H9 (cell line): ENCODE results near the gene MACIR. TPM values are rescaled to one million over a fixed set of nuclear protein-coding genes. Genes with fewer than 3 reads are reported as not detected.

Source experiments
- DNase-seq: peaks from one replicate; pipeline ENCODE4 v3.0.0-alpha.2; 2017
- H2AFZ ChIP-seq: one replicate; pipeline ENCODE4 v1.6.1; 2013; ENCODE audit warnings: mild to moderate bottlenecking, low read length, control low read depth, moderate library complexity
- H2AK5ac ChIP-seq: 2 replicates; pipeline ENCODE4 v1.6.1; 2013; ENCODE audit warnings: low read length, control low read depth, mixed read lengths; ENCODE audit not compliant: insufficient read length
- H2BK120ac ChIP-seq: one replicate; pipeline ENCODE4 v1.6.1; 2013; ENCODE audit warnings: low read depth, mild to moderate bottlenecking, low read length, control low read depth, inconsistent platforms; ENCODE audit not compliant: poor library complexity, severe bottlenecking
- H2BK12ac ChIP-seq: 2 replicates; pipeline ENCODE4 v1.6.1; 2013; ENCODE audit warnings: low read length, control low read depth, mixed read lengths, low read depth; ENCODE audit not compliant: insufficient read length
- H2BK15ac ChIP-seq: 2 replicates; pipeline ENCODE4 v1.6.1; 2013; ENCODE audit warnings: low read depth, low read length, control low read depth
- H2BK20ac ChIP-seq: one replicate; pipeline ENCODE4 v1.6.1; 2013; ENCODE audit warnings: low read depth, mild to moderate bottlenecking, low read length, control low read depth, inconsistent platforms; ENCODE audit not compliant: poor library complexity, severe bottlenecking
- H2BK5ac ChIP-seq: 2 replicates; pipeline ENCODE4 v1.6.1; 2013; ENCODE audit warnings: low read length, control low read depth, mixed read lengths; ENCODE audit not compliant: insufficient read length
- H3K14ac ChIP-seq: 2 replicates; pipeline ENCODE4 v1.6.1; 2013; ENCODE audit warnings: low read length, control low read depth; ENCODE audit not compliant: insufficient read depth
- H3K18ac ChIP-seq: 2 replicates; pipeline ENCODE4 v1.6.1; 2013; ENCODE audit warnings: low read depth, mild to moderate bottlenecking, mixed read lengths, low read length, control low read depth; ENCODE audit not compliant: insufficient read length
- H3K23ac ChIP-seq: 2 replicates; pipeline ENCODE4 v1.6.1; 2013; ENCODE audit warnings: low read length, control low read depth, mixed read lengths, low read depth; ENCODE audit not compliant: insufficient read length
- H3K23me2 ChIP-seq: 2 replicates; pipeline ENCODE4 v1.6.1; 2013; ENCODE audit warnings: low read depth, mild to moderate bottlenecking, mixed read lengths, low read length, control low read depth; ENCODE audit not compliant: insufficient read length, poor library complexity, severe bottlenecking
- H3K27ac ChIP-seq: 2 replicates; pipeline ENCODE4 v1.5.1; 2013; ENCODE audit warnings: low read length, control low read depth, mixed read lengths, low read depth; ENCODE audit not compliant: insufficient read length
- H3K27me3 ChIP-seq: 2 replicates; pipeline ENCODE4 v1.6.1; 2013; ENCODE audit warnings: low read length, control low read depth, inconsistent platforms; ENCODE audit not compliant: insufficient read depth
- H3K4ac ChIP-seq: 2 replicates; pipeline ENCODE4 v1.6.1; 2013; ENCODE audit warnings: low read depth, mild to moderate bottlenecking, control low read depth, inconsistent platforms, low read length, moderate library complexity
- H3K4me1 ChIP-seq: 2 replicates; pipeline ENCODE4 v1.6.1; 2013; ENCODE audit warnings: low read length, control low read depth, inconsistent platforms; ENCODE audit not compliant: insufficient read depth
- H3K4me2 ChIP-seq: 2 replicates; pipeline ENCODE4 v1.6.1; 2013; ENCODE audit warnings: low read length, control low read depth, mixed read lengths; ENCODE audit not compliant: insufficient read length, insufficient read depth
- H3K56ac ChIP-seq: 2 replicates; pipeline ENCODE4 v1.6.1; 2013; ENCODE audit warnings: low read depth, mild to moderate bottlenecking, mixed read lengths, low read length, control low read depth; ENCODE audit not compliant: insufficient read length
- H3K79me1 ChIP-seq: 2 replicates; pipeline ENCODE4 v1.6.1; 2013; ENCODE audit warnings: low read depth, mild to moderate bottlenecking, moderate library complexity, low read length, control low read depth, inconsistent platforms; ENCODE audit not compliant: insufficient read depth, poor library complexity, severe bottlenecking
- H3K79me2 ChIP-seq: 2 replicates; pipeline ENCODE4 v1.6.1; 2013; ENCODE audit warnings: low read length, control low read depth, inconsistent platforms; ENCODE audit not compliant: insufficient read depth
- H3K9ac ChIP-seq: 2 replicates; pipeline ENCODE4 v1.6.1; 2013; ENCODE audit warnings: low read length, control low read depth, mixed read lengths; ENCODE audit not compliant: insufficient read length; ENCODE audit errors: extremely low read depth
- H3K9me3 ChIP-seq: one replicate; pipeline ENCODE4 v1.6.1; 2013; ENCODE audit warnings: low read depth, low read length, inconsistent platforms; ENCODE audit not compliant: control insufficient read depth
- H3T11ph ChIP-seq: one replicate; pipeline ENCODE4 v1.6.1; 2013; ENCODE audit warnings: mild to moderate bottlenecking, low read length, control low read depth, inconsistent platforms
- H4K20me1 ChIP-seq: one replicate; pipeline ENCODE4 v1.6.1; 2013; ENCODE audit not compliant: control insufficient read depth, insufficient read length, insufficient read depth
- H4K5ac ChIP-seq: 2 replicates; pipeline ENCODE4 v1.6.1; 2013; ENCODE audit warnings: low read depth, mild to moderate bottlenecking, mixed read lengths, low read length, control low read depth; ENCODE audit not compliant: insufficient read length
- H4K8ac ChIP-seq: replicated peaks from 2 replicates; pipeline ENCODE4 v1.6.1; 2013; ENCODE audit warnings: low read length, control low read depth, mixed read lengths, low read depth; ENCODE audit not compliant: insufficient read length
- H4K91ac ChIP-seq: 2 replicates; pipeline ENCODE4 v1.6.1; 2013; ENCODE audit warnings: low read depth, mild to moderate bottlenecking, moderate library complexity, mixed read lengths, low read length, control low read depth; ENCODE audit not compliant: insufficient read length
- H3K27ac Mint-ChIP-seq, 3 experiments: 2 replicates in 2 of 3; 3 replicates in 1 of 3; pipeline ENCODE4 v1.8.0; 2020 to 2021; ENCODE audit warnings: mixed read lengths in 3 of 3, mild to moderate bottlenecking in 1 of 3, moderate library complexity in 1 of 3
- H3K27me3 Mint-ChIP-seq: 2 replicates; pipeline ENCODE4 v1.8.0; 2021; ENCODE audit warnings: low read depth, mild to moderate bottlenecking, moderate library complexity, mixed read lengths
- H3K36me3 Mint-ChIP-seq, 3 experiments: 2 replicates in 2 of 3; 3 replicates in 1 of 3; pipeline ENCODE4 v1.8.0; 2020 to 2021; ENCODE audit warnings: low read depth in 3 of 3, mixed read lengths in 3 of 3; ENCODE audit not compliant: insufficient read depth in 1 of 3
- H3K4me1 Mint-ChIP-seq, 2 experiments: 2 replicates each; pipeline ENCODE4 v1.8.0; 2020; ENCODE audit warnings: mixed read lengths in 2 of 2
- H3K4me3 Mint-ChIP-seq, 2 experiments: 2 replicates in 1 of 2; 3 replicates in 1 of 2; pipeline ENCODE4 v1.8.0; 2020 to 2021; ENCODE audit warnings: mild to moderate bottlenecking in 2 of 2, mixed read lengths in 2 of 2, moderate library complexity in 1 of 2
- H3K9me3 Mint-ChIP-seq, 2 experiments: 2 replicates in 1 of 2; 3 replicates in 1 of 2; pipeline ENCODE4 v1.8.0; 2020; ENCODE audit warnings: mild to moderate bottlenecking in 2 of 2, mixed read lengths in 2 of 2, moderate library complexity in 1 of 2
- total RNA-seq: library from RNA; stranded (reverse); gene quantifications from 2 replicates; pipeline ENCODE4 v1.2.1, GENCODE V29; 2021
- TF ChIP-seq, protein P1 (sequence below): fragments of 200-600 bp; sonication (generic); conservative IDR thresholded peaks from 3 replicates; pipeline ENCODE4 v1.8.0; 2021; ENCODE audit warnings: antibody characterized with exemption, mild to moderate bottlenecking

The MACIR gene
- total RNA-seq, 1 experiment from 2014 or later, result 11.7 TPM

DNA sequence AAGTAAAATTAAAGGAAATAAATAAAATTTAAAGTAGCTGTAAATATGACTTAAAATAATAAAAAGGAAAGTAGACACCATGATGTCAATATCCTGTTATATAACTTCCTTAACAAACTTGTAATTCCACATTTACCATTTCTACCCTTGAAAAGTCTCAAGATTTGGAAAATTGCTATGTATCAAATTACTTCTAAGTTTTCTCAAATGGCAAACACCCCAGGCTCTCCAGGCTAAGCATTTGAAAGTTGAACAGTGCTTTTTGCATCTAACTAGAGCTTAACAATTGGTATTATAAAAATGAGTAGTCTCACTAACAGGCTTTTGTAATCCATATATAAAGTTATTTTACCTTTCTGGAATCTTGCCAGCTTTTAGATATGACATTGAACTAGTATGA lies 41.5 kb upstream of the MACIR start:
- H3K14ac ChIP-seq, result no peak overlapping the region
- no peak overlapping the region for H2AFZ ChIP-seq
- no peak overlapping the region for H3K4me2 ChIP-seq
- Mint-ChIP-seq H3K27ac (no peak overlapping the region), H3K4me1 (peaks cover 3 to 6% of the 10 kb centered on the region in 2 experiments; a peak in 3 of 4 replicates), H3K4me3 (no peak overlapping the region), H3K27me3 (no peaks in the 10 kb centered on the region), H3K9me3 (peaks cover 5% of the 10 kb centered on the region in 2 experiments; a peak in 2 of 5 replicates), H3K36me3 (peaks cover 0 to 2% (median 1%) of the 10 kb centered on the region in 3 experiments; a peak in 2 of 7 replicates)
- no peak overlapping the region for H3K56ac ChIP-seq
- no peak overlapping the region for H3K4ac ChIP-seq
- H3K27ac ChIP-seq, result no peak overlapping the region
- no peaks in the 10 kb centered on the region for H3K23me2 ChIP-seq
- no peak overlapping the region for H3T11ph ChIP-seq
- no peak overlapping the region for H3K23ac ChIP-seq
- H3K9me3 ChIP-seq, result no peaks in the 10 kb centered on the region
- no peak overlapping the region for H2BK15ac ChIP-seq
- H2BK12ac ChIP-seq, result no peak overlapping the region
- H3K4me1 ChIP-seq, result no peaks in the 10 kb centered on the region
- H2BK20ac ChIP-seq, result no peak overlapping the region
- no peak overlapping the region for H3K18ac ChIP-seq
- no peak overlapping the region for H4K91ac ChIP-seq
- no peak for DNase-seq
- no peak overlapping the region for H2BK120ac ChIP-seq
- no peaks in the 10 kb centered on the region for H4K20me1 ChIP-seq
- TF ChIP-seq, protein P1, sequence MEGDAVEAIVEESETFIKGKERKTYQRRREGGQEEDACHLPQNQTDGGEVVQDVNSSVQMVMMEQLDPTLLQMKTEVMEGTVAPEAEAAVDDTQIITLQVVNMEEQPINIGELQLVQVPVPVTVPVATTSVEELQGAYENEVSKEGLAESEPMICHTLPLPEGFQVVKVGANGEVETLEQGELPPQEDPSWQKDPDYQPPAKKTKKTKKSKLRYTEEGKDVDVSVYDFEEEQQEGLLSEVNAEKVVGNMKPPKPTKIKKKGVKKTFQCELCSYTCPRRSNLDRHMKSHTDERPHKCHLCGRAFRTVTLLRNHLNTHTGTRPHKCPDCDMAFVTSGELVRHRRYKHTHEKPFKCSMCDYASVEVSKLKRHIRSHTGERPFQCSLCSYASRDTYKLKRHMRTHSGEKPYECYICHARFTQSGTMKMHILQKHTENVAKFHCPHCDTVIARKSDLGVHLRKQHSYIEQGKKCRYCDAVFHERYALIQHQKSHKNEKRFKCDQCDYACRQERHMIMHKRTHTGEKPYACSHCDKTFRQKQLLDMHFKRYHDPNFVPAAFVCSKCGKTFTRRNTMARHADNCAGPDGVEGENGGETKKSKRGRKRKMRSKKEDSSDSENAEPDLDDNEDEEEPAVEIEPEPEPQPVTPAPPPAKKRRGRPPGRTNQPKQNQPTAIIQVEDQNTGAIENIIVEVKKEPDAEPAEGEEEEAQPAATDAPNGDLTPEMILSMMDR, result no peak
- H3K79me2 ChIP-seq, result no peaks in the 10 kb centered on the region
- H4K8ac ChIP-seq, result no peak overlapping the region
- H3K79me1 ChIP-seq, result no peaks in the 10 kb centered on the region
- H2AK5ac ChIP-seq, result no peak overlapping the region
- no peaks in the 10 kb centered on the region for H3K27me3 ChIP-seq
- H3K9ac ChIP-seq, result no peak overlapping the region
- no peak overlapping the region for H4K5ac ChIP-seq
- no peak overlapping the region for H2BK5ac ChIP-seq
